ENCODE measurements around the gene PTPRN2. TPM values are rescaled to one million over a fixed set of nuclear protein-coding genes. Genes with fewer than 3 reads are reported as not detected.
A peak's percentile ranks its signal among the peaks of the same experiment; 100 is the strongest.
"Not testable (repeated sequence)": the region's sequence is repeated elsewhere in the genome, so short reads cannot be mapped to it uniquely, and the experiment has no call there.

The PTPRN2 gene
- polyA plus RNA-seq, 1 donor from 2014 or later: 1.6 TPM

- not testable (repeated sequence) for H3K27ac Mint-ChIP-seq, H3K27me3 Mint-ChIP-seq, H3K9me3 Mint-ChIP-seq, H3K36me3 Mint-ChIP-seq, H3K4me3 Mint-ChIP-seq
- peaks cover 4 to 10% (median 9%) of the 10 kb centered on the region in 3 donors for H3K4me1 Mint-ChIP-seq
These were observed 1024.0 kb downstream of the PTPRN2 start for GRCh38 chr7:157563467-157564135.

DNA sequence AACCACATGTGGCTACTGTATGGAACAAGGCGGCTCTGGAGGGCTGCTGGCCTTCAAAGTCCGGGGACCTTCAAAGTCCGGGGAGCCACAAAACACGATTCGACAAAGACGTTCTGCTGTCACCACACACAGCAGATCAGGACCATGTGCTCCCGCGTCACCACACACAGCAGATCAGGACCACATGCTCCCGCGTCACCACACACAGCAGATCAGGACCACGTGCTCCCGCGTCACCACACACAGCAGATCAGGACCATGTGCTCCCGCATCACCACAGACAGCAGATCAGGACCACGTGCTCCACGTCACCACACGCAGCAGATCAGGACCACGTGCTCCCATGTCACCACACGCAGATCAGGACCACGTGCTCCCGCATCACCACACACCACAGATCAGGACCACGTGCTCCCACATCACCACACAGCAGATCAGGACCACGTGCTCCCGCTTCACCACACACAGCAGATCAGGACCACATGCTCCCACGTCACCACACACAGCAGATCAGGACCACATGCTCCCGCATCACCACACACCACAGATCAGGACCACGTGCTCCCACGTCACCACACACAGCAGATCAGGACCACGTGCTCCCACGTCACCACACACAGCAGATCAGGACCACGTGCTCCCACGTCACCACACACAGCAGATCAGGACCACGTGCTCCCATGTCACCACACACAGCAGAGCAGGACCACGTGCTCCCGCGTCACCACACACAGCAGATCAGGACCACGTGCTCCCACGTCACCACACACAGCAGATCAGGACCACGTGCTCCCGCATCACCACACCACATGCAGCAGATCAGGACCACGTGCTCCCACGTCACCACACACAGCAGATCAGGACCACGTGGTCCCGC lies 1024.9 kb downstream of the PTPRN2 start:
- H3K9me3 Mint-ChIP-seq, H3K36me3 Mint-ChIP-seq, H3K27me3 Mint-ChIP-seq, H3K4me3 Mint-ChIP-seq, H3K27ac Mint-ChIP-seq, H3K4me1 Mint-ChIP-seq: not testable (repeated sequence)

- H3K36me3 Mint-ChIP-seq: peaks cover 2% of the 10 kb centered on the region
- no peak overlapping the region for H3K4me3 Mint-ChIP-seq
- H3K27me3 Mint-ChIP-seq: no peaks in the 10 kb centered on the region
- H3K9me3 Mint-ChIP-seq: no peaks in the 10 kb centered on the region
- no peak overlapping the region for H3K27ac Mint-ChIP-seq
- H3K4me1 Mint-ChIP-seq: peaks cover 0 to 4% (median 2%) of the 10 kb centered on the region in 3 donors
These were observed 1025.7 kb downstream of the PTPRN2 start for GRCh38 chr7:157561816-157562410.

- H3K4me1 Mint-ChIP-seq: peaks cover 0 to 4% (median 0%) of the 10 kb centered on the region in 3 donors
- no peak overlapping the region for H3K27ac Mint-ChIP-seq
- H3K9me3 Mint-ChIP-seq: no peaks in the 10 kb centered on the region
- peaks cover 2% of the 10 kb centered on the region for H3K36me3 Mint-ChIP-seq
- H3K27me3 Mint-ChIP-seq: no peaks in the 10 kb centered on the region
- H3K4me3 Mint-ChIP-seq: no peak overlapping the region
These were observed 1026.2 kb downstream of the PTPRN2 start for GRCh38 chr7:157561523-157561785.

DNA sequence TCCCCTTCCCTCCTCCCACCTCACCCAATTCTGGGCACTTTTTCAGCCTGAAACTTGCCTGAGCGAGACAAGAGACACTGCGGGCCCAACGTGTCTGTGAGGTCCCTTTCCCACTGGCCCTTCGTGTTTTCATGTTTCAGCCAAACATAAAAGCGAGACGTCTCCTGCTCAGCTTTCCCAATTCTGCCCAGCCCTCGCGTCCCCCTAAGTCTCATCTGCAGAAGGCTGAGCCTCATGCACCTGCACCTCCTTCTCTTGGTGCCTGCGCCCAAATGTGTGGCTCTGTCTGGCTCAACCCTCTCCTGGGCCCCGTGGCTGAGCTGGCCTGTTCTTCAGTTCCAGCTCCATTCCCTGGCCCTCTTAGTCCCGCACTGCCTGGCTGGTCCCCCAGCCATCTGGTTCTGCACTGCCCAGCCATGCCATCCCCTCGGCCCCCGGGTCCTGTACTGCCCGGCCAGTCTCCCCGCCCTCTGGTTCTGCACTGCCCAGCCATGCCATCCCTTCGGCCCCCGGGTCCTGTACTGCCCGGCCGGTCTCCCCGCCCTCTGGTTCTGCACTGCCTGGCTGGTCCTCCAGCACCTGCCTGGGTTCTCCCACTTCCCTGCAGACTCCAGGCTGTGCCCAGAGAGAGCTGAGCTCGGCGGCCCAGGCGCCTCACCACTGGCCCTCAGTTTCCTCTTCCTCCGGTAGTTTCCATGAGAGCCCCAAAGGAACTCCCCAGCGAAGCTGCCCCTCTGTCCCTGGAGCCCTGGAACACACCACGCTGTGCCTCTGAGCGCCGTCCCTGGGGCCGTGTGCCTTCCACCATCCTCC lies 1026.7 kb downstream of the PTPRN2 start:
- Mint-ChIP-seq H3K27ac (peak overlapping the region in 1 of 3 donors; percentile 59), H3K4me1 (peaks cover 0 to 4% (median 0%) of the 10 kb centered on the region in 3 donors), H3K9me3 (no peaks in the 10 kb centered on the region)

DNA sequence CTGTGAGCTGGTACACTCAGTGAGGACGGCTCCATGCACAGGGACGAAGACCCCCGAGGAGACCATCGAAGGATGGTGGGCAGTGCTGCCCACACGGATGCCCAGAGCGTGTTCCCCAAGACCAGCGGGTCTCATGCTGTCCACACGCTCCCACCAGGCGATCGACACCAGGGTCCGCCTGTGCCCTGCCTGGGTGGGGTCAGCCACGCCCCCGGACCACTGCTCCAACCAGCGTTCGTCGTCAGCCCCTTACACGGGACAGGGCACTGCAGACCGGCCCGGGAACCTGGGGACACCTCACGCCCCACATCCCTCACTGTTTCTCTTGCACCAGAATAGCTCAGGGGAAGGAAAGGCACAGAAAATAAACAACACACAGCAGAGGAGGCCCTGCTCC lies 1027.4 kb downstream of the PTPRN2 start:
- H3K27ac Mint-ChIP-seq: peak overlapping the region in 1 of 3 donors; percentile 59
- H3K4me3 Mint-ChIP-seq: no peak overlapping the region
- H3K27me3 Mint-ChIP-seq: no peaks in the 10 kb centered on the region
- H3K4me1 Mint-ChIP-seq: peaks cover 0 to 4% (median 0%) of the 10 kb centered on the region in 3 donors
- no peaks in the 10 kb centered on the region for H3K9me3 Mint-ChIP-seq
- H3K36me3 Mint-ChIP-seq: peaks cover 2% of the 10 kb centered on the region

More for the DNA sequence above, 1026.7 kb downstream of the PTPRN2 start:
- no peaks in the 10 kb centered on the region for H3K27me3 Mint-ChIP-seq
- H3K4me3 Mint-ChIP-seq: no peak overlapping the region
- peaks cover 2% of the 10 kb centered on the region for H3K36me3 Mint-ChIP-seq

DNA sequence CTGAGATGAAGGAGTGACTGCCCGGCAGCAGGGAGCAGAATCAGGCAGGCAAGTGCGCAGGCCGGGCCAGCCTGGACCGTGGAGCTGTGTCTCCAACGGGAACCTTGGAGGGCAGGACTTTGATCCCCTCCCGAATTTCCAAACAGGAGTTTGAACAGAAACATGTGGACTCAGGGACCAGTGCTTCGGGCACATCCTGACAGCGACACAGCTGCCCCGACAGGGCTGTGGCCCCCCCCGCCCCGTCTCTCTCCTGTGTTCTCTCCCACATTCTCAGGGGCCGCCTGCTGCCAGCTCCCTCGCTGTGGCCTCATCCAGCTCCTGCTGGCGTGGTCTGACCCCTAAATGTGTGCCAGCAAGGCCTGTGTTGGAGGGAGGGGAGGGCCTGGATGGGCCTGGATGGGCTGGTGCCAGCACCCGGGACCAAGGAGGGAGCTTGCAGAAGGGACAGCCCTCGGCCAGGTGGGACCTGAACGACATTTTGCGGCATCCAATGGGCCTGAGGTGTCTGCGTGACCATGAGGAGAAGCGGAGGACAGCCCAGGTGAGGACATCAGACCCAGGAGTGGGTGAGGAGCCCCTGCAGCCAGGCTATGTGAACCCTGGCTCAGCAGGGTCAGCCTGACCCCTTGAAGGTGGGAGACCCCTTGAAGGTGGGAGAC lies 1027.9 kb downstream of the PTPRN2 start:
- no peak overlapping the region for H3K4me3 Mint-ChIP-seq
- no peaks in the 10 kb centered on the region for H3K9me3 Mint-ChIP-seq
- H3K36me3 Mint-ChIP-seq: no peaks in the 10 kb centered on the region
- H3K4me1 Mint-ChIP-seq: peaks cover 0 to 2% (median 0%) of the 10 kb centered on the region in 3 donors
- no peaks in the 10 kb centered on the region for H3K27me3 Mint-ChIP-seq
- H3K27ac Mint-ChIP-seq: no peak overlapping the region

DNA sequence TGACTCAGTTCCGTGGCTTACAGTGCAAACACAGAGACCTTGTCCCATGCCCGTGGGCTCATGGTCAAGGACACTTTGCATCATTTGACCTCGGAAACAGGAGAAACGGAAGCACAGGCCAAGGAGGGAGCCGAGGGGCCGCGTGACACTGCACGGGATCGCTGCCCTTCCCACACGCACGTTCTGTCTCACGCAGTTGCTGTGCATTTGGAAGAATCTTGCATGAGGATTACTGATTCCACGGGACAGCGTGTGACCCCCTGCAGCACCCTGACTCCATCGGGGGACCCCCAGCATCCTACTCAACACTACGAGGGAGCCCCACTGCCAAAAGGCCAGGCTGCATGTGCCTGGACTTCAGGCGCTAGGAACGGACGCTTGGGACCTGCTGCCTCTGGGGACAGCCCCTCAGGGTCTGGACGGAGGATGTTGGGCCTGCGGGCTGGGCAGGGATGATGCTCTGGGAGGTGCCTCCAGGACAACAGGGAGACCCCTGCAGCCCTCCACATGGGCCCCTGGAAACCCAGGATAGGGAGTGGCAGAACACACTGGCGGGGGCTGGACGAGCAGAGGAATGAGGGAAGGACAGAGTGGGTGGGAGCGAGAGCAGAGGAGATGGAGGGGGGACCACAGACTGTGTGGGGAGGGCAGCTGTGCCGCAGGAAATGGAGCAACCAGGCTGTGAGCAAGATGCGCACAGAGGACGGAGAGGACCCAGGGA lies 1028.6 kb downstream of the PTPRN2 start:
- Mint-ChIP-seq H3K4me3 (no peak overlapping the region), H3K36me3 (no peaks in the 10 kb centered on the region), H3K4me1 (no peaks in the 10 kb centered on the region), H3K27me3 (no peaks in the 10 kb centered on the region), H3K9me3 (no peaks in the 10 kb centered on the region), H3K27ac (no peak overlapping the region)

DNA sequence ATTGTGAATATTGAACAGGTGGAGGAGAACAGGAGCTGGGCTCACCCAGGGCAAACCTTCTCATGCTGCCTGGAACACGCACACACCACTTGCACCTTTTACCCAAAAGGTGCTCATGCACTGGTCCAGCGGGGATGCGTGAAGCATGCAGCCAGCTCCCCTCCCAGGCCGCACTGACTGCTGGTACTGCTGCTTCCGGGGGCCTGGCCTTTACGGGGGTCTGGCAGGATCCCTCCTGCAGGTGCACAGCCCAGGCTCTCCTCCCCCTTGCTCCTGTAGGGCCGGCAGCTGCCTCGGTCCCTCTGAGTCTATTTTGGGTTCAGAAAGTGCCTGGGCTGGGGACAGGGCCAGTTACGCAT lies 1029.1 kb downstream of the PTPRN2 start:
- no peak overlapping the region for H3K4me3 Mint-ChIP-seq
- no peak overlapping the region for H3K27ac Mint-ChIP-seq
- H3K36me3 Mint-ChIP-seq: no peaks in the 10 kb centered on the region
- no peaks in the 10 kb centered on the region for H3K9me3 Mint-ChIP-seq
- H3K4me1 Mint-ChIP-seq: no peaks in the 10 kb centered on the region
- H3K27me3 Mint-ChIP-seq: no peaks in the 10 kb centered on the region

DNA sequence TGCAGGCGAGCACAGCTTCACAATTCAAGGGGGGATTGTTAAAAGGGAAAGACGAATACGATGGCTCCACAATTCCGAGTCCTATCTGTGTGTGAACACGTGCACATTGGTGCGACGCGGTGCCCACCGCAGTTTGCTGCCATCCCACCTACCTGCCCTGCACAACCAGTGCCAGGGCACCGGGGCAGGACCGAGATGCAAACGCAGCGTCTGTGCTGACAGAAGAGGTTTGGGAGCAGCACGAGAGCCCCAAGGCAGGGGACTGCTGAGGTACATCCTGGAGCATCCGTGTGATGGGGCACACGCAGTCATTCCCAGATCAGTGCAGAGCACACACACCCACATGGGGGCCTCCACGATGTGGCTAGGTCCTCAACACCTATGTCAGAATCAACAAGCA lies 1029.6 kb downstream of the PTPRN2 start:
- Mint-ChIP-seq H3K36me3 (peaks cover 3% of the 10 kb centered on the region), H3K4me1 (no peaks in the 10 kb centered on the region), H3K27ac (no peak overlapping the region), H3K4me3 (no peak overlapping the region), H3K27me3 (no peaks in the 10 kb centered on the region), H3K9me3 (no peaks in the 10 kb centered on the region)

GRCh38 chr7:157557263-157557662 lies 1030.4 kb downstream of the PTPRN2 start:
- no peaks in the 10 kb centered on the region for H3K9me3 Mint-ChIP-seq
- no peak overlapping the region for H3K4me3 Mint-ChIP-seq

GRCh38 chr7:157556642-157556944 lies 1031.0 kb downstream of the PTPRN2 start:
- Mint-ChIP-seq H3K36me3 (peaks cover 5% of the 10 kb centered on the region), H3K4me3 (no peak overlapping the region), H3K27ac (no peak overlapping the region), H3K9me3 (no peaks in the 10 kb centered on the region), H3K4me1 (no peaks in the 10 kb centered on the region), H3K27me3 (no peaks in the 10 kb centered on the region)

More at GRCh38 chr7:157557263-157557662, 1030.4 kb downstream of the PTPRN2 start:
- Mint-ChIP-seq H3K4me1 (no peaks in the 10 kb centered on the region), H3K27me3 (no peaks in the 10 kb centered on the region), H3K27ac (no peak overlapping the region), H3K36me3 (peaks cover 3% of the 10 kb centered on the region)

DNA sequence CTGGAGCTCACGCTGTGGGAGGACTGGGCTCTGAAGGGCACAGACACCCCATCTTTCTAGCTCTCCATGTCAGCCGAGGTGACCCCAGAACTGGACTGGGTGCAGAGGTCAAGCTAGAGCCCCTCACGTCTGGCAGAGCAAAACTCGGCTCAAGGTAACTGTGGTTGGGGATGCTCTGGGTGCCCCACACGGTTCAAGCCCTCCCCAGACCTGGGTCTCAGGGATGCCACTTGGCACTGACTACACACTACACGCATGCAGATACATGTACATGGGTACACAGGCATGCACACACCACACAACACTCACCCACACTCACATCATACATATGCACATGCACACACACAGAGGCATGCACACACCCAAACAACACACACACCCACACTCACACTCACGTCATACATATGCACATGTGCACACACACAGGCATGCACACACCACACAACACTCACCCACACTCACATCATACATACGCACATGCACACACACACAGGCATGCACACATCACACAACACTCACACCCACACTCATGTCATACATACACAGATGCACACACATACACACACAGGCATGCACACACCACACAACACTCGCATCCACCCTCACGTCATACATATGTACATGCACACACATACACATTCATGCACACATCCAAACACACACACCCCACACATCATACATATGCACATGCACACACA lies 1031.5 kb downstream of the PTPRN2 start:
- Mint-ChIP-seq H3K36me3 (peaks cover 5% of the 10 kb centered on the region), H3K27ac (no peak overlapping the region), H3K4me1 (no peaks in the 10 kb centered on the region), H3K9me3 (no peaks in the 10 kb centered on the region), H3K27me3 (no peaks in the 10 kb centered on the region), H3K4me3 (no peak overlapping the region)

- Mint-ChIP-seq H3K36me3 (peaks cover 5% of the 10 kb centered on the region), H3K9me3 (no peaks in the 10 kb centered on the region), H3K27ac (no peak overlapping the region), H3K4me3 (no peak overlapping the region), H3K4me1 (no peaks in the 10 kb centered on the region), H3K27me3 (no peaks in the 10 kb centered on the region)
These were observed 1032.3 kb downstream of the PTPRN2 start for GRCh38 chr7:157555313-157555712.
